ENCODE results near the gene TSHZ1.

TSHZ1 gene

GRCh38 chr18:75222407-75222806 is 11.8 kb downstream of the TSHZ1 start:
- no peak for DNase-seq

DNA sequence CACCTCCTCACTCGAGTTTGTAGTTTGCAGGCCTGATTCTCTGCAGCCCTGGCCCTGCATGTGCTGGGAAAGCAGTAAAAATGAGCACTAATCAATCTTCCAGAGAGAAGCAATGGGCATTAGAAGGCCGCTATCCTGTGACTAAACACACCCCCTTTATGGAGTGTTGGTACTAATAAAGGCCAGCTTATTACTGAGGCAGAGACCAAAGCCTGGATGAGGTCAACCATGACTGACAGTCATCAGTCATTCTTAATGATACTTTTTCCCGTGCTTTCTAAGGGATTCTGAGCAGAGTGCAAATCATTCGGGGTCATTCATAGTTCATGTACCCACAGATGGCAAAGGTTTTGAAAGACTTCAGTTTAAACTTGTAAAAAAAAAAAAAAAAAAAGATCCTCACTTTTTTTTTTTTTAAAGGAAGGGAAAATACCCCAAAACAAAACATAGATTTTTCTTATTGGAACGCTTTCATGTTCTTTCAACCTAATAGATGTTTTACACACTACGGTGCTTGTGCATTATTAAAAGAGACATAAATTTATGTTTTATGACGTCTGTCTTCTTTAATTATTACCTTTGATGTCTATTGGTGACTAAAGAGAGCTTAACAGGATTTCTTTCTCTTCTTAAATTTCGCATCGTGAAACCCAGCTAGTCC is 13.2 kb downstream of the TSHZ1 start:
- DNase-seq: no peak

DNA sequence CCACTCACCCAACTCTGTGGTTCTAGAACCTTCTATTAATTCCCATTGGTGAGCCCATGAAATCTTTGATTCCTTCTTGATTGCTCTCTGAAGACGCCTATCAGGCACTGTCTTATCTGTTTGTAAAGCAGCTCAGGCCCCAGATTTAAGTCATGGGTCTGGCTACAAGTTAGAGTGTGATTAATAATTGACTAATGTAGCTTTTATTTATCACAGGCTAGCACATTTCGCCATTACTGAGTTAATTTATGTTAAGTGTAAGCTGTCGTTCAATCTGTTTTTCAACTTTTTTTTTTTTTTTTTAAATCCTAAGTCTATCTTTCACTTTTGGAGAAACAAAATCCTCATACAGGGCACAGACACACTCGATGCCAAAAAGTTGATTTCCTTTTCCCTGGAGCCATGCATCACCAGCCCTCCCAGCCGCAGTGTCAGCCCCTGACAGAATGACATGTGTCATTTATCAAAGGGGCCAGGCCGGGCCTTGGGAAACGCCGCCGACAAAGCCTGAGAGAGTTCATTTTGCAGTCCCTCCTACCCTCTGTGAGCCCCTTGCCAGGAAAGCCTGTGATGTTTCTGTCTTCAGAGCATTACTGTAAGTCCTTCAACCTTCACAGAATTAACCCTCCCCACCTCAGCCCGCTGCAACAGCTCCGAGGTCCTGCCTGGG is 15.8 kb downstream of the TSHZ1 start:
- DNase-seq: no peak

- DNase-seq: no peak
Measured at GRCh38 chr18:75226956-75227316, 16.3 kb downstream of the TSHZ1 start.

DNA sequence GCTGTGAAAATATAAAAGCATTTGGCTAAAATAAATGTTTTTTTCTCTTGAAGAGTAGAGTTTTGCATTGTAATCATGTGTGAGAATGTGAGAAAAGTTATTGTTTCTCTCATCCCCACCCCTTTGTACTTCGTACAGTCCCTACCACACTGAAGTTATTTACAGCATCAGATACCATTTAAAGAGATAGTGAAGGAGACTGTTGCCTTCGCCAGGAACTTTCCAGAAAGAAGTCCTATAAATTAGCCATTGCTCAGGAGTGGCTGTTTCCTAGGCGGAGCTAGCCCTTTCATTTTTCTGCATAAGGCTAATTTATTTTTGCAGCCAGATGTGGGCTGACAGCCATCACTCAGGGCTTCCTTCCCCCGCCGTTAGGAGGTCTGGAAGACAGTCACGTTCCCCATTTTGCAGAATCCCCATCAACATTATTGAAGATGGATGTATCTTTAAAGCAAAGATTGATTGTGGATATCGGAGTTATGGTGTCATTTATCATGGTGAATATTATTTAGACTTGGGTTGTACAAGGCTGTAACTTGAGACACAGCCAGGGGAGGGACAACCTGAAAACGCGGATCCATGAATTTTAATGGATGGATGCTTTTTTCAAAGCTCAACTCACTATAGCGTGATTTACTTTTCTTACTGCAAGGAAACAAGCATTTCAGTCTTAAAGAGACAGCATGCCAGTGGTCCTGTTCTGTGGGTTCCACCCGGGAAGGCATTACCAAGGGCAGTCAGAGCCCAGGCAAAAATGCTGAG is 17.1 kb downstream of the TSHZ1 start:
- no peak for DNase-seq

GRCh38 chr18:75228967-75229366 is 18.4 kb downstream of the TSHZ1 start:
- no peak for DNase-seq

GRCh38 chr18:75229437-75229836 is 18.8 kb downstream of the TSHZ1 start:
- no peak for DNase-seq

- DNase-seq: no peak
Measured at GRCh38 chr18:75230163-75231052, 19.8 kb downstream of the TSHZ1 start.

DNA sequence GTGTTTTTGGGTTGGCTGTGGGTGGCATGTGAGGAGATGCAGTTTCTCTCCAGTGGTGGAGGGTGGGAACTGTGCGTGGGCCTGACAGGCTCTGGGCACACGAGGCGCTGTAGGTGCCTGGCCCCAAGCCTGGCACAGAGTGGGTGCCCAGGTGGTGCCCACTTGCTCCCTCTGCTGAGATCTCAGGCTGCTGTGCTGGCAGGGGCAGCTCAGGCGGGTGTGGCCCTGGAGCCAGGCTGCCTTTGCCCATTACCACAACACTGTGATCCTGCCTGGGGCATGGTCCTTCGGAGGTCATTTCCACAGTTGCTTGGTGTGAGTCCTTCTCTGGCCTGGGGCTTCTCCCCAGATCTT is 20.4 kb downstream of the TSHZ1 start:
- DNase-seq: no peak

DNA sequence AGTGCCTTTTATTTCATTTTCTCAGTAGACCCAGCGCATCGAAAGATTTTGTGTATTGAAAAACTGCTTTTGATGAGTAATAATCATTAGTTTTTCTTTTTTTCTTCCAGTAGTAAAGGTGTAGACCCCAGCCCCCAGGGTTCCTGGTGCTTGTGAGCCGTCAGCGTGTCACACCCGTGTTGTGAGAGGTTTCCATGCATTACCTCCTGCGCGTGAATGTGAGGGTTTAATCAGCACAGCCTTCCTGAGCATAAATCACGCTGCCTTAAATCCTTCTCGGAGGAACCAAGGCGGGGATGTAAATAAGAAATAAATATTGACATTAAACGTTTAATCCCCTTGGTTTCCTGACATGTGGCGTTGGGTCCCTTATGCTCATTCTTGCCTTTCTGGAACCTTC is 24.3 kb downstream of the TSHZ1 start:
- DNase-seq: no peak

GRCh38 chr18:75235896-75236295 is 25.3 kb downstream of the TSHZ1 start:
- DNase-seq: no peak

GRCh38 chr18:75238100-75238499 is 27.5 kb downstream of the TSHZ1 start:
- no peak for DNase-seq

DNA sequence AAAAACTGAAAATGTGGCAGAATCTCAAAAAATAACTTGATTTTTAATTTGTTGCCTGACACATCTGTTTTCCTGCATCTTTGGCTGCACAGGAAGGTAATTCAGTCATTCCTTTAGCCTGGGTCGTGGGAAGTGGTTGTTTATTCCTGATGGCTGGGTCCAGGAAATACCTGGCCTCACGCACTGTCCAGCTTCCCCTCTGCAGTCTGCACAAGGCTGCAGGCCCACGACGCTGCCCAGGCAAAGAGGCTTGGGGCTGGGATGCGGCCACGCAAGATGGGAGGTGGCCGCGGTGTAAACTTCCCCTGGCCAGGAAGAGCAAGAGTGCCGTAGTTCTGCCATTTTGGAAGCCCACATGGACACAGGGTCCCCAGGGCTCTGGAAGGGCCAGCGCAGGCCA is 28.2 kb downstream of the TSHZ1 start:
- DNase-seq: no peak

DNA sequence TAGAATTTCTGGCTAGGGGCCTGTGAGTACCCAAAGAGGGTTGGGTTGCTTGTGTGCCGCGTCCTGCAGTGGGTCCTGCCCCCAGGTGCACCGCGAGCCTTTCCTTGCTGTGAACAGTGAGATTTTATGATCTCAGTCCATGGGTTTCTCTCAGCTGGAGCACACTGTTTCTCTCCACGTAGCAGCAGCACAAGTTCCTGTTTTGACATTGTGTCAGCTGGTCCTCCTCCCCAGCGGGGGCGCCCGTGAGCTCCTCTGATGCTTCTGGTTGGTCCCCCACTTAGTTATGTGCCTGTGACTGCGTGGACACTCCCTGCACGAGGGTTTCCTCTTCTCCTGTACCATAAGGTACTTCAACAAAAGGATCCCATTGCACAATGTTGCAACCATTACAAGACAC is 29.8 kb downstream of the TSHZ1 start:
- no peak for DNase-seq

GRCh38 chr18:75241705-75242104 is 31.1 kb downstream of the TSHZ1 start:
- no peak for DNase-seq

- no peak for DNase-seq
Measured at GRCh38 chr18:75244351-75245313, 34.0 kb downstream of the TSHZ1 start.

- DNase-seq: no peak
Measured at GRCh38 chr18:75246721-75247610, 36.4 kb downstream of the TSHZ1 start.

- no peak for DNase-seq
Measured at GRCh38 chr18:75247611-75248421, 37.2 kb downstream of the TSHZ1 start.

GRCh38 chr18:75248426-75249174 is 38.0 kb downstream of the TSHZ1 start:
- DNase-seq: no peak
